A549 (cell line): ENCODE measurements around the gene MAP3K20.

Experiments used
- BHLHE40 ChIP-seq: IDR thresholded peaks from 2 replicates; pipeline ENCODE4 v1.6.1; 2012; ENCODE audit warnings: low read depth, low read length, inconsistent platforms
- CBX2 ChIP-seq: fragments of 200-600 bp; sonication (generic); IDR thresholded peaks from 2 replicates; pipeline ENCODE4 v1.6.1; 2016; ENCODE audit warnings: low read depth, mild to moderate bottlenecking, borderline replicate concordance
- CBX8 ChIP-seq: fragments of 200-600 bp; sonication (generic); IDR thresholded peaks from 2 replicates; pipeline ENCODE4 v1.6.1; 2016
- CTCF ChIP-seq: fragments of >200 bp; sonication (Bioruptor Twin); formaldehyde crosslinking; IDR thresholded peaks from 3 replicates; pipeline ENCODE4 v1.5.1; 2016
- EHF ChIP-seq: fragments of 250-450 bp; sonication (Bioruptor Pico); IDR thresholded peaks from 2 replicates; pipeline ENCODE4 v1.5.0; 2020; ENCODE audit warnings: mild to moderate bottlenecking
- EP300 ChIP-seq, 2 experiments: fragments of >200 bp; sonication (Bioruptor Twin); formaldehyde crosslinking; IDR thresholded peaks; 2 replicates in 1 of 2; 3 replicates in 1 of 2; pipeline ENCODE4 v1.6.1; 2016 to 2017
- FOSB ChIP-seq: fragments of 250-450 bp; sonication (Bioruptor Pico); IDR thresholded peaks from 2 replicates; pipeline ENCODE4 v1.5.0; 2020; ENCODE audit warnings: mild to moderate bottlenecking, moderate library complexity
- HDAC2 ChIP-seq: fragments of 200-600 bp; sonication (generic); IDR thresholded peaks from 2 replicates; pipeline ENCODE4 v1.6.1; 2016
- PBX3 ChIP-seq: IDR thresholded peaks from 2 replicates; pipeline ENCODE4 v1.6.1; 2012
- POLR2A ChIP-seq: IDR thresholded peaks from 2 replicates; pipeline ENCODE4 v1.6.1; 2012; ENCODE audit warnings: mild to moderate bottlenecking, low read length
- SMC3 ChIP-seq: fragments of >200 bp; sonication (Bioruptor Twin); formaldehyde crosslinking; IDR thresholded peaks from 3 replicates; pipeline ENCODE4 v1.6.1; 2018; ENCODE audit warnings: inconsistent platforms
- ZFP36 ChIP-seq: fragments of 450-650 bp; IDR thresholded peaks from 2 replicates; pipeline ENCODE4 v1.6.1; 2014; ENCODE audit warnings: borderline replicate concordance; ENCODE audit not compliant: partially characterized antibody
- TF ChIP-seq, protein P1 (sequence below): fragments of 200-600 bp; sonication (generic); IDR thresholded peaks from 2 replicates; pipeline ENCODE4 v1.6.1; 2016; ENCODE audit warnings: antibody characterized with exemption, mild to moderate bottlenecking, moderate library complexity

DNA sequence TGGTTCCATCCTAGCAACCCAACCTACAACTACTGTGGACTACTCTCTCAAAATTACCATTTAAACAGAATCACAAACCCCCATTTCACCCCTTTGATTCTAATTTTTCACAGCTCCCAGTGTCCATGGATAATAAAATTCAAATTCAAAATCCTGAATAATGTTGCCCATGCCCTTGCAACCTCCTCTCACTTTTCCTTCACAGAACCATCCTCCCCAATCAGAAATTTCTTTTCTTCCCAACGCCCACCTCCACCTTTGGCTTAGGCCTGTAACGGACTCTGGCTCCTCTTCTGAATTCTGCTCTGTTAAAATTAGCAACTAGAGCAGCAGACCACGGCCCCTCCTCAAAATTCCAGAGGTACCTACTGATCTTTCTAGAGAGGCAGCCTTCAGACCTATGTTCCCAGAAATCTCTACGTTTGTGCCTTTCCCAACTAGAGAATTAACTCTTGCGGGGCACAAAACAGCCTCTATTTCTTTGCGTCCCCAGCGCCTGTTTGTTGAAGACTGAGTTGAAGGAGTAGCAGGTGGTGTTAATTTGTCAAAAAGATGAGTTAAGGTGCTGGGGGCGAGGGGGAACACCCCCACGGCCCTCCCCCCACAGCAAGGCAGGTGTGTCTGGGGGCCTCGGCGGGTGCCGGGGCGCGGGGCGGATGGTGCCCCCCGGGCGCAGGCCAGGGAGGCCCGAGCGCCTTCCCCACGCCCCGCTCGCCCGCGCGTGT is 428 bp upstream of the MAP3K20 start:
- TF ChIP-seq HDAC2 (no peak), CTCF (no peak; the same call in 2 of the 3 replicates), CBX2 (no peak), POLR2A (no peak), FOSB (no peak), EHF (CRISPR knock-in tag) (no peak), PBX3 (no peak), BHLHE40 (no peak), ZFP36 (no peak), SMC3 (no peak), CBX8 (no peak), EP300 (IDR thresholded peaks at IDR 0.05) (no peak)
- TF ChIP-seq, protein P1, sequence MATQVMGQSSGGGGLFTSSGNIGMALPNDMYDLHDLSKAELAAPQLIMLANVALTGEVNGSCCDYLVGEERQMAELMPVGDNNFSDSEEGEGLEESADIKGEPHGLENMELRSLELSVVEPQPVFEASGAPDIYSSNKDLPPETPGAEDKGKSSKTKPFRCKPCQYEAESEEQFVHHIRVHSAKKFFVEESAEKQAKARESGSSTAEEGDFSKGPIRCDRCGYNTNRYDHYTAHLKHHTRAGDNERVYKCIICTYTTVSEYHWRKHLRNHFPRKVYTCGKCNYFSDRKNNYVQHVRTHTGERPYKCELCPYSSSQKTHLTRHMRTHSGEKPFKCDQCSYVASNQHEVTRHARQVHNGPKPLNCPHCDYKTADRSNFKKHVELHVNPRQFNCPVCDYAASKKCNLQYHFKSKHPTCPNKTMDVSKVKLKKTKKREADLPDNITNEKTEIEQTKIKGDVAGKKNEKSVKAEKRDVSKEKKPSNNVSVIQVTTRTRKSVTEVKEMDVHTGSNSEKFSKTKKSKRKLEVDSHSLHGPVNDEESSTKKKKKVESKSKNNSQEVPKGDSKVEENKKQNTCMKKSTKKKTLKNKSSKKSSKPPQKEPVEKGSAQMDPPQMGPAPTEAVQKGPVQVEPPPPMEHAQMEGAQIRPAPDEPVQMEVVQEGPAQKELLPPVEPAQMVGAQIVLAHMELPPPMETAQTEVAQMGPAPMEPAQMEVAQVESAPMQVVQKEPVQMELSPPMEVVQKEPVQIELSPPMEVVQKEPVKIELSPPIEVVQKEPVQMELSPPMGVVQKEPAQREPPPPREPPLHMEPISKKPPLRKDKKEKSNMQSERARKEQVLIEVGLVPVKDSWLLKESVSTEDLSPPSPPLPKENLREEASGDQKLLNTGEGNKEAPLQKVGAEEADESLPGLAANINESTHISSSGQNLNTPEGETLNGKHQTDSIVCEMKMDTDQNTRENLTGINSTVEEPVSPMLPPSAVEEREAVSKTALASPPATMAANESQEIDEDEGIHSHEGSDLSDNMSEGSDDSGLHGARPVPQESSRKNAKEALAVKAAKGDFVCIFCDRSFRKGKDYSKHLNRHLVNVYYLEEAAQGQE = no peak
